HG03175 (cell line): ENCODE results near the gene PPIL4.
"Not testable (repeated sequence)": the region's sequence is repeated elsewhere in the genome, so short reads cannot be mapped to it uniquely, and the experiment has no call there.

ENCODE experiments used
- ATAC-seq: cut with Tn5 transposase; IDR thresholded peaks from one replicate; pipeline ENCODE4 v1.9.1; 2021; ENCODE audit warnings: mild to moderate bottlenecking, moderate library complexity; ENCODE audit not compliant: unreplicated experiment

PPIL4 gene

DNA sequence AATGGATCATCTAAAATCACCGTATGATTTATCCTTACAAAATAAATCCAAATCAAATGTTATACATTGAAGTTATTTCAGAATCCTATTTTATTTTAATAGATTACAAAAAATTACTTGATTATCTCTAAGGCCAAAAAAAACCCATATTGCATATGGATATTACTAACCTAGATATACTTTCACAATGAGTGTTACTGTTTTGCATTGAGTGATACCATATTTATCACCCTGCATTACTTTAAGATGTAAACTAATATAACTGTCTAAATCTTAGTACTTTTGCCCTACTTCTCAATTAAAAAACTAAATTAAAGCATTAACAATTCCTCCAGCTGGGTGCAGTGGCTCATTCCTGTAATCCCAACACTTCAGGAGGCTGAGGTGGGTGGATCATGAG is 11.1 kb downstream of the PPIL4 start:
- ATAC-seq: no peak

- no peak for ATAC-seq
These were observed 16.2 kb downstream of the PPIL4 start for GRCh38 chr6:149529650-149530049.

DNA sequence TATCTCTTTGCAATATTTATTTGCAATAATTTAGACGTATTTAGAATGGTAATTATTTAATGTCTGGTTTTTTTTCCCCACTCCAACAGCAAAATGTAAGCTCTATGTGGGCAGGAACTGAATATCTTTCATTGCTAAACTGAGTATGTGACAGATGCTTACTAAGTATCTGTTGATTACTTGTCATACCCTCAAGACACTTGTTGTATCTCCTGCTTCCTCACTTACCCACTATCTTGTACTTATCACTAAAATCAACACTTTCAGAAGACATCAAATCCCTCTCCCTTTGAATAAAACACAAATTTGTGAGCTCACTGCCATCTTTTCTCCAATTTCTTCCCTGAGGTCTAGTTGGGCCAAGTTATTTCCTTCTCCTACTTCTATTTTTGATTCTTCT is 30.3 kb downstream of the PPIL4 start:
- no peak for ATAC-seq

GRCh38 chr6:149513915-149514314 is 31.9 kb downstream of the PPIL4 start:
- ATAC-seq: no peak

DNA sequence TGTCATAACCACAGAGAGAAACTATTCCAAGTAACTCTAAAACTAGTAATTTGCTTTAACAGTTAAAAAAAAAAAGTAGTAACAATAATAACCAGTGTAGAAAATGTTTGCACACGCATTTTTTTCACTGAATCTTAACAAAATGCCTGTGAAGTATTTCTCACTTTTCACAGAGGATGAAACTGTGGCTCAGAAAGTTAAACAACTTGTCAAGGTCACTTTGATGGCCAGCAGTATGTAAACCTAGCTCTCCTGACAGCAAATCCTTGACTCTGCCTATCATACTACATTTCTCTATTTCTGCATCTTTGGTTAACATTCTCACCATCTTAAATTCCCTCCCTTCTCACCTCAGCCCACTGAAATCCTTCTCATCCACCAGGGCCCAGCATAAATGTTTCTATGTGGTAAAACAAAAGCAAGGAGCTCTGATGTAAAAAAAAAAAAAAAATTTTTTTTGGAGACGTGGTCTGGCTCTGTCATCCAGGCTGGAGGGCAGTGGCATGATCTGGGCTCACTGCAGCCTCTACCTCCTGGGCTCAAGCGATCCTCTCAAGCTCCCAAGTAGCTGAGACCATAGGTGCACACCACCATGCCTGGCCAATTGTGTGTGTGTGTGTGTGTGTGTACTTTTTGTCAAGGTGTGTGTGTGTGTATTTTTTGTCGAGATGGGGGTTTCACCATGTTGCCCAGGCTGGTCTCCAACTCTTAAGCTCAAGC is 34.9 kb downstream of the PPIL4 start:
- no peak for ATAC-seq

DNA sequence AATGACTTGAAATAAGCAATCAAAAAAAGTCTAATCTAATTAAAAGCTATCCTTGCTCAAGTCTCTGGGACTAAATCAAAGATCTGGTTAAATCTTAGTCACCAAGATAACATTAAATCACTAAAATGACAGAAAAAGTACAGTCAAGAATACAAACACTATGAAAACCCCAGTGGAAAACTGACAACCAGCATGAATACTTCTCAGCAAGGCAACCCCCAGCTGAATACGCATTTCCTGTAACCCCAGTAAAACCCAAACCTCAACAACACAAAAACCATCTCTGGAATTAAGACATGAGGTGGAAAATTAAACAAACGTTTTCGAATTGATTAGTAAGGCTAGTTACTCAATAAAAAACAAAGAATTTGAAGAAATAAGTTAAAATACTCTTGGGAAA is 37.4 kb downstream of the PPIL4 start:
- ATAC-seq: no peak

DNA sequence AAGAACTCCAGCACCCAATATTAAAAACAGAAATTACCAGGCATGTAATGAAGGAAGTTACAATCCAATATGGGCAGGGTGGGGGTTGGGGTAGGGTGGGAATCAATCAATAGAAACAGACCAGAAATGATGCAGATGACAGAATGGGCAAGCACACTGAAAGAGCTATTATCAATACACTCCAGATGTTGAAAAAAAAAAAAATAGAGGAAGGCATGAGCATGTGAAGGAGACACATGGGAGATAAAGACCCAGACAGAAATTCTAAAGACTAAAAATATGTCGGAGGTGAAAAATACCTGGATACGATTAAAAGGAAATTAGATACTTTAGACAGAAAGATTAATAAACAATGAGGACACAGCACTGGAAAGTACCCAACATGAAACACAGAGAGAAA is 42.0 kb downstream of the PPIL4 start:
- ATAC-seq: no peak

- no peak for ATAC-seq
These were observed 42.6 kb downstream of the PPIL4 start for GRCh38 chr6:149503276-149503675.

DNA sequence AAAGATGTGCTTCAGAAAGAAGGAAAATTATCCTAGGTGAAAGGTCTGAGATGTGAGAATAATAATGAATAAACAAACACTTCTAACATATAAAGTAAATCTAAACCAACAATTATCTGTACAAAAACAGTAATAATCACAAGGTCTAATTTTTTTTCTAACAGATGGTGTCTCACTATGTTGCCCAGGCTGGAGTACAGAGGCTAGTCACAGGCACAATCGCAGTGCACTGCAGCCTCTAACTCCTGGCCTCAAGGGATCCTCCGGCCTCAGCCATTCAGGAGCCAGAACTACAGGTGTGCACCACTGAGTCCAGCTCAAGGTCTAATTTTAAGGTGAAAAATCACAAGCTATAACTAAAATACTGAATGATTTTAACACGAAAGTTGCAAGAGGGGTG is 44.1 kb downstream of the PPIL4 start:
- no peak for ATAC-seq

GRCh38 chr6:149501201-149501600 is 44.6 kb downstream of the PPIL4 start:
- no peak for ATAC-seq

DNA sequence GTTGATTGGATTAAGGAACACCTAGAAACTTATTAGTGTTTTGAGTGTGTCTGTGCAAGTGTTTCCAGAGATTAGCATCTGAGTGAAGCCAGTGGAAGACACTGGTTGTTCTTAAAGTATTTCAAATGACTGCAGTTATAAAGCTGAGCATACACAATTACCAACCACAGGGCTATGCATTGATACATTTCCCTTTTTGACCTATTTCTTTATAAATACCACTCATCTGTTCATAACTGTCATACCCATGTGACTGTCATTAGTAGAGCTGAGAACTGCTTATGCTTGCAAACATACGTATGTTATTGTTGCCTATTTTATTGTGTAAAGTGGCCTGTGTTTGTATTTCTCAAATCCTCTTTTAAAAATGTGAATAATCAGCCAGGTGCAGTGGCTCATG is 45.7 kb downstream of the PPIL4 start:
- no peak for ATAC-seq

DNA sequence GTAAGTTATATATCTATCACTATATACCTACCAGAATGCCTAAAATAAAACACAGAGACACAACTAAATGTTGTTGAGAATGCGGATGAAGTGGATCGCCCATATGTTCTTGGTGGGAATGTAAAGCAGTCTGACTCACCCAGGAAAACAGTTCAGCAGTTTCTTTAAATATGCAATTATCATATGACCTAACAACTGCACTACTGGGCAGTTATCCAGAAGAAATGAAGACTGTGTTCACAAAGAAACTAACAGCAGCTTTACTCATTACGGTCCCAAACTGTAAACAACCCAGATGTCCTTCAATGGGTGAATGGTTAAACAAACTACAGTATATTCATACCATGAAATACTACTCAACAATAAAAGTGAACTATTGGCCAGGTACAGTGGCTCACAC is 46.8 kb downstream of the PPIL4 start:
- no peak for ATAC-seq

DNA sequence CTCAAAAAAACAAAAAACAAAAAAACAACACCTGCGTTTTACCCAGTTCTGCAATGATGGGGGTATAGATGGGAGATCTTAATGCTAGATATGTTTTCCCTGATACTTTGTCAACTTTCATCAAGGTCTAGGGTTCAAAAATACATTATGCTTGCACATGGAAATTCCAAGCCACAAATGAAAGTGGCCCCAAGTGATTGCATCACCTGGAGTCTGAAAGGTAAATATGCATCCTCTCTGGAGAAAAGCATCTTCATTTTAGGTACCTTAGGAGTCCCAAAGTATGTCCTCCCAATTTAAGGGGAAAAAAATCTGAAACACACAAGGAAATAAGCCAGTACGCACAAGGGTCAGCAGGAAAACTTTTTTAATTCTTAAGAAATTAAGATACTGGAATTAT is 48.5 kb downstream of the PPIL4 start:
- no peak for ATAC-seq

- ATAC-seq: not testable (repeated sequence)
These were observed 49.2 kb downstream of the PPIL4 start for GRCh38 chr6:149496597-149496996.

GRCh38 chr6:149495349-149496016 is 50.4 kb downstream of the PPIL4 start:
- not testable (repeated sequence) for ATAC-seq

DNA sequence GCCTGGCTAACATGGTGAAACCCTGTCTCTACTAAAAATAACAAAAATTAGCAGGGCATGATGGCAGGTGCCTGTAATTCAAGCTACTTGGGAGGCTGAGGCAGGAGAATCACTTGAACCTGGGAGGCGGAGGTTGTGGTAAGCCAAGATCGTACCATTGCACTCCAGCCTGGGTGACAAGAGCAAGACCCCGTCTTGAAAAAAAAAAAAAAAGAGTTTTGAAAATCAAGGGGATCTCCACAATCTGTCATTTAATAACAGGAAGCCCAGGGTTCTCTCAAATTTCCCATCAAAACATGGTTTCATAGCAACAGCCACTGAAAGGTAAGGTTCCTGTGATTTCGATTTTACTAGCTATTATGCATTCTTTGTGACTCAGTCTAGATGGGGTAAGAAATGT is 51.0 kb downstream of the PPIL4 start:
- peak; percentile 84 for ATAC-seq

- no peak for ATAC-seq
These were observed 52.0 kb downstream of the PPIL4 start for GRCh38 chr6:149493761-149494320.

GRCh38 chr6:149492798-149493343 is 53.0 kb downstream of the PPIL4 start:
- ATAC-seq: no peak

DNA sequence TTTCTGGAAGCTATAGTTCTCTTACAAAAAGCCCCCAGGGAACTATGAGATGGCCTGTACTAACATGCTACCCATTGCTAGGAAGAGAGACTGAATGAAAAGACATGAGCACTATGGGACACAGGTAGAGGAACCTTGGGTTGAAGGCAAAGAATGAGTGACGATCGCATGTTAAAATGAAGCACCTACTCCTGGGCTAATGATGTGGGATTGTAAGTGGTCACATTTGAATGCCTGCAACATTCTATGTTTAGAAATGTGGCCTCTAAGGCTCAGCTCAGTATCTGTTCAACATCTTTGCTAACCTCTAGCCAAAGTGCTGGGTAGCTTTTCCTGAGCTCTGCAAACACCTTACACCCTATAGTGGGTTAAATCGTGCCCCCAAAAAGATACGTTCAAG is 55.9 kb downstream of the PPIL4 start:
- no peak for ATAC-seq

DNA sequence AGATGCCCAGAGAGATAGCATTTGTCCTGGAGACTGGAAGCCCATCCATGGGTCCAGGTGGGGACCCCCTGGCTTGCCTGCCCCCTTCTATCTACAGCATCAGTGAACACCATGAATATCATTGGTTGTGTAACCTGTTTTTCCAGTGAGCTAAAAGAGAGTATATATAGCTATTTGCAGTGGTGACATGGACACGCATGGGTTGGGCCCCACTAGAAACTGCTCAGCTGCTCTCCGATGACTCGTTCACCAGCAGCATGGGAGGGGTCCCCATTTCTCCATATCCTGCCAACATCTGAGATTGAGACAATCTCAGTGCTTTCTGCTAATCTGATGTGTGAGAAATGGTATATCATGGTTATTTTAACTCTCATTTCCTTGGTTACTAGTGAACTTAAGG is 57.0 kb downstream of the PPIL4 start:
- no peak for ATAC-seq

- no peak for ATAC-seq
These were observed 58.5 kb downstream of the PPIL4 start for GRCh38 chr6:149487316-149487715.
